Neural cell (in vitro differentiated cells): Measurements from ENCODE around the gene PDE3A. TPM values are rescaled to one million over a fixed set of nuclear protein-coding genes. Genes with fewer than 3 reads are reported as not detected.
"Not testable (repeated sequence)": the region's sequence is repeated elsewhere in the genome, so short reads cannot be mapped to it uniquely, and the experiment has no call there.

ENCODE experiments used
- H2AFZ ChIP-seq: fragments of 200-600, 300-800 bp; sonication (generic), shearing (Covaris generic); 2 replicates; pipeline ENCODE4 v1.6.0; 2014; ENCODE audit warnings: low read depth, mild to moderate bottlenecking, antibody characterized with exemption, low read length, moderate library complexity
- H3F3A ChIP-seq: fragments of 200-600 bp; shearing (Covaris generic); 2 replicates; pipeline ENCODE4 v1.6.1; 2016; ENCODE audit warnings: mild to moderate bottlenecking, moderate library complexity, mixed read lengths, antibody characterized with exemption, low read length; ENCODE audit not compliant: insufficient read depth, poor library complexity, severe bottlenecking
- H3K27ac ChIP-seq: fragments of 200-600, 300-800 bp; sonication (generic), shearing (Covaris generic); 2 replicates; pipeline ENCODE4 v1.5.1; 2014; ENCODE audit warnings: mild to moderate bottlenecking, low read length, moderate library complexity
- H3K27me3 ChIP-seq: fragments of 300-800, 200-600 bp; sonication (generic), shearing (Covaris generic); 2 replicates; pipeline ENCODE4 v1.6.0; 2014; ENCODE audit warnings: mild to moderate bottlenecking, low read depth, low read length, moderate library complexity; ENCODE audit not compliant: insufficient read depth
- H3K36me3 ChIP-seq: fragments of 300-800, 200-600 bp; sonication (generic), shearing (Covaris generic); 2 replicates; pipeline ENCODE4 v1.5.1; 2014; ENCODE audit warnings: mild to moderate bottlenecking, antibody characterized with exemption, low read length, moderate library complexity; ENCODE audit not compliant: insufficient read depth
- H3K4me2 ChIP-seq: fragments of 300-800, 200-600 bp; sonication (generic), shearing (Covaris generic); 2 replicates; pipeline ENCODE4 v1.6.0; 2014; ENCODE audit warnings: mild to moderate bottlenecking, low read length
- H3K4me3 ChIP-seq: fragments of 300-800, 200-600 bp; sonication (generic), shearing (Covaris generic); 2 replicates; pipeline ENCODE4 v1.5.1; 2014; ENCODE audit warnings: mild to moderate bottlenecking, low read length, moderate library complexity
- H3K79me2 ChIP-seq: fragments of 200-600 bp; shearing (Covaris generic); replicated peaks from 2 replicates; pipeline ENCODE4 v1.6.0; 2014; ENCODE audit warnings: mild to moderate bottlenecking, low read length, moderate library complexity; ENCODE audit not compliant: insufficient read depth
- H3K9ac ChIP-seq: fragments of 300-800, 200-600 bp; sonication (generic), shearing (Covaris generic); 2 replicates; pipeline ENCODE4 v1.6.1; 2016; ENCODE audit warnings: mild to moderate bottlenecking, low read length, mixed read lengths
- H3K9me2 ChIP-seq: fragments of 200-600 bp; shearing (Covaris generic); 2 replicates; pipeline ENCODE4 v1.6.1; 2016; ENCODE audit warnings: mild to moderate bottlenecking, low read length, mixed read lengths; ENCODE audit not compliant: insufficient read depth
- H3K9me3 ChIP-seq: fragments of 200-600, 300-800 bp; sonication (generic), shearing (Covaris generic); 2 replicates; pipeline ENCODE4 v1.6.1; 2016; ENCODE audit warnings: mild to moderate bottlenecking, mixed run types, low read length, moderate library complexity, mixed read lengths
- H4K20me1 ChIP-seq: fragments of 200-600 bp; shearing (Covaris generic); 2 replicates; pipeline ENCODE4 v1.6.1; 2016; ENCODE audit warnings: mild to moderate bottlenecking, mixed run types; ENCODE audit not compliant: insufficient read depth
- EZH2 ChIP-seq: fragments of 200-600, 300-800 bp; shearing (Covaris generic), sonication (generic); IDR thresholded peaks from 2 replicates; pipeline ENCODE4 v1.6.1; 2014; ENCODE audit warnings: antibody characterized with exemption, low read length, borderline replicate concordance, mild to moderate bottlenecking; ENCODE audit not compliant: insufficient read depth, poor library complexity, severe bottlenecking
- MXI1 ChIP-seq: fragments of 450-650 bp; conservative IDR thresholded peaks from 2 replicates; pipeline ENCODE4 v1.6.1; 2014; ENCODE audit warnings: antibody characterized with exemption, mild to moderate bottlenecking; ENCODE audit not compliant: poor library complexity, severe bottlenecking
- POLR2AphosphoS5 ChIP-seq: IDR thresholded peaks from 2 replicates; pipeline ENCODE4 v1.6.1; 2012
- RAD21 ChIP-seq: fragments of 450-650 bp; conservative IDR thresholded peaks from 2 replicates; pipeline ENCODE4 v1.6.1; 2014; ENCODE audit warnings: antibody characterized with exemption, mild to moderate bottlenecking, moderate library complexity
- REST ChIP-seq: IDR thresholded peaks from 2 replicates; pipeline ENCODE4 v1.6.1; 2012; ENCODE audit warnings: borderline replicate concordance
- SMC3 ChIP-seq: fragments of 450-650 bp; conservative IDR thresholded peaks from 2 replicates; pipeline ENCODE4 v1.6.1; 2014; ENCODE audit warnings: antibody characterized with exemption, mild to moderate bottlenecking, moderate library complexity; ENCODE audit not compliant: poor library complexity
- polyA plus RNA-seq: library from polyadenylated mRNA; depleted of rRNA; stranded (reverse); fragments of >200 nt; gene quantifications from 2 replicates; pipeline ENCODE4 v1.2.3, GENCODE V29; 2014

Gene PDE3A
- polyA plus RNA-seq, 1 donor from 2014 or later: 0.94 TPM

- Histone ChIP-seq H3K27ac (no peak overlapping the region), H3K9me3 (no peaks in the 10 kb centered on the region), H3K9me2 (no peaks in the 10 kb centered on the region), H3K36me3 (no peaks in the 10 kb centered on the region), H3F3A (no peaks in the 10 kb centered on the region), H3K9ac (no peak overlapping the region), H2AFZ (no peak overlapping the region), H4K20me1 (no peaks in the 10 kb centered on the region), H3K4me3 (no peak overlapping the region), H3K4me2 (no peak overlapping the region), H3K79me2 (no peaks in the 10 kb centered on the region), H3K27me3 (no peaks in the 10 kb centered on the region)
- no peak for TF ChIP-seq EZH2
- TF ChIP-seq REST: no peak
- TF ChIP-seq SMC3: no peak
These were observed 47.8 kb upstream of the PDE3A start for GRCh38 chr12:20320552-20320951.

GRCh38 chr12:20330826-20331505 is 37.4 kb upstream of the PDE3A start:
- not testable (repeated sequence) for H3K9me3 ChIP-seq, H3K4me2 ChIP-seq, H3K27me3 ChIP-seq, H2AFZ ChIP-seq, H3K79me2 ChIP-seq, H3F3A ChIP-seq, H3K9me2 ChIP-seq, H3K36me3 ChIP-seq, H4K20me1 ChIP-seq, H3K9ac ChIP-seq, H3K4me3 ChIP-seq, H3K27ac ChIP-seq

- no peak overlapping the region for H3K27ac ChIP-seq
- H3K4me2 ChIP-seq: no peak overlapping the region
- H3K4me3 ChIP-seq: no peak overlapping the region
- H2AFZ ChIP-seq: no peak overlapping the region
- H3K9me2 ChIP-seq: no peaks in the 10 kb centered on the region
- no peaks in the 10 kb centered on the region for H3K36me3 ChIP-seq
- H4K20me1 ChIP-seq: no peaks in the 10 kb centered on the region
- H3K27me3 ChIP-seq: no peaks in the 10 kb centered on the region
- no peaks in the 10 kb centered on the region for H3K9me3 ChIP-seq
- no peaks in the 10 kb centered on the region for H3K79me2 ChIP-seq
- no peak for TF ChIP-seq POLR2AphosphoS5
- no peak for TF ChIP-seq REST
- TF ChIP-seq SMC3: no peak
- no peak for TF ChIP-seq MXI1
- TF ChIP-seq RAD21: no peak
- no peak overlapping the region for H3K9ac ChIP-seq
- no peaks in the 10 kb centered on the region for H3F3A ChIP-seq
These were observed 29.3 kb upstream of the PDE3A start for GRCh38 chr12:20339060-20339459.
